ENCODE results near the gene KCND3. TPM values are rescaled to one million over a fixed set of nuclear protein-coding genes. Genes with fewer than 3 reads are reported as not detected.

Gene KCND3
- total RNA-seq, 4 donors from 2014 or later: 7.4 to 20.4 (median 9.8) TPM

GRCh38 chr1:111795401-111795800 lies 194.1 kb downstream of the KCND3 start:
- WGBS, 2 donors: 79 to 80% methylated on average over 6 of the region's 6 CpGs
- intact Hi-C loops (cut with DNase I; ENCODE audit: low total_unique reads): loop anchor here (10.0 kb wide), 1 partner anchor 199 kb away; no protein-coding TSS in a partner anchor

GRCh38 chr1:111793923-111794322 lies 195.5 kb downstream of the KCND3 start:
- intact Hi-C loops (cut with DNase I; ENCODE audit: low total_unique reads): loop anchor here (10.0 kb wide), 1 partner anchor 201 kb away; no protein-coding TSS in a partner anchor
- H3K4me3 ChIP-seq (ENCODE audit: low read depth, poor library complexity, severe bottlenecking): no peak overlapping the region
- no peak for DNase-seq (ENCODE audit: low spot score in 2 of 2)
- WGBS, 2 donors: 25 to 29% methylated on average over 2 of the region's 2 CpGs
- TF ChIP-seq CTCF (IDR thresholded peaks at IDR 0.05): no peak
- TF ChIP-seq POLR2A (IDR thresholded peaks at IDR 0.05): no peak

More at GRCh38 chr1:111795401-111795800, 194.1 kb downstream of the KCND3 start:
- TF ChIP-seq CTCF (IDR thresholded peaks at IDR 0.05): no peak
- no peak for TF ChIP-seq POLR2A (IDR thresholded peaks at IDR 0.05)
- no peak for DNase-seq (ENCODE audit: low spot score in 2 of 2)
- H3K4me3 ChIP-seq (ENCODE audit: low read depth, poor library complexity, severe bottlenecking): no peak overlapping the region

- DNase-seq (ENCODE audit: low spot score in 2 of 2): no peak
- no peak overlapping the region for H3K4me3 ChIP-seq (ENCODE audit: low read depth, poor library complexity, severe bottlenecking)
- 52 to 54% methylated on average over 5 of the region's 5 CpGs for WGBS, 2 donors
- intact Hi-C loops (cut with DNase I; ENCODE audit: low total_unique reads): loop anchor here (10.0 kb wide), 1 partner anchor 203 kb away; no protein-coding TSS in a partner anchor
- TF ChIP-seq POLR2A (IDR thresholded peaks at IDR 0.05): no peak
- no peak for TF ChIP-seq CTCF (IDR thresholded peaks at IDR 0.05)
Observed at GRCh38 chr1:111792249-111792648, 197.2 kb downstream of the KCND3 start.

GRCh38 chr1:111791776-111792175 lies 197.7 kb downstream of the KCND3 start:
- TF ChIP-seq POLR2A (IDR thresholded peaks at IDR 0.05): no peak
- TF ChIP-seq CTCF (IDR thresholded peaks at IDR 0.05): no peak
- no peak for DNase-seq (ENCODE audit: low spot score in 2 of 2)
- 73 to 74% methylated on average over 6 of the region's 6 CpGs for WGBS, 2 donors
- no peak overlapping the region for H3K4me3 ChIP-seq (ENCODE audit: low read depth, poor library complexity, severe bottlenecking)
- intact Hi-C loops (cut with DNase I; ENCODE audit: low total_unique reads): loop anchor here (10.0 kb wide), 1 partner anchor 203 kb away; no protein-coding TSS in a partner anchor

GRCh38 chr1:111789666-111790316 lies 199.7 kb downstream of the KCND3 start:
- intact Hi-C loops (cut with DNase I; ENCODE audit: low total_unique reads): loop anchor here (10.0 kb wide), 1 partner anchor 205 kb away; no protein-coding TSS in a partner anchor
- 78 to 88% methylated on average over 2 of the region's 2 CpGs for WGBS, 2 donors

More at GRCh38 chr1:111789666-111790316, 199.7 kb downstream of the KCND3 start:
- H3K4me3 ChIP-seq (ENCODE audit: low read depth, poor library complexity, severe bottlenecking): no peak overlapping the region
- DNase-seq (ENCODE audit: low spot score in 2 of 2): no peak
- TF ChIP-seq CTCF (IDR thresholded peaks at IDR 0.05) (no peak), POLR2A (IDR thresholded peaks at IDR 0.05) (no peak)

Data from lower leg skin (tissue), 4 donors.